ENCODE data around the gene PRR30.

PRR30 gene

DNA sequence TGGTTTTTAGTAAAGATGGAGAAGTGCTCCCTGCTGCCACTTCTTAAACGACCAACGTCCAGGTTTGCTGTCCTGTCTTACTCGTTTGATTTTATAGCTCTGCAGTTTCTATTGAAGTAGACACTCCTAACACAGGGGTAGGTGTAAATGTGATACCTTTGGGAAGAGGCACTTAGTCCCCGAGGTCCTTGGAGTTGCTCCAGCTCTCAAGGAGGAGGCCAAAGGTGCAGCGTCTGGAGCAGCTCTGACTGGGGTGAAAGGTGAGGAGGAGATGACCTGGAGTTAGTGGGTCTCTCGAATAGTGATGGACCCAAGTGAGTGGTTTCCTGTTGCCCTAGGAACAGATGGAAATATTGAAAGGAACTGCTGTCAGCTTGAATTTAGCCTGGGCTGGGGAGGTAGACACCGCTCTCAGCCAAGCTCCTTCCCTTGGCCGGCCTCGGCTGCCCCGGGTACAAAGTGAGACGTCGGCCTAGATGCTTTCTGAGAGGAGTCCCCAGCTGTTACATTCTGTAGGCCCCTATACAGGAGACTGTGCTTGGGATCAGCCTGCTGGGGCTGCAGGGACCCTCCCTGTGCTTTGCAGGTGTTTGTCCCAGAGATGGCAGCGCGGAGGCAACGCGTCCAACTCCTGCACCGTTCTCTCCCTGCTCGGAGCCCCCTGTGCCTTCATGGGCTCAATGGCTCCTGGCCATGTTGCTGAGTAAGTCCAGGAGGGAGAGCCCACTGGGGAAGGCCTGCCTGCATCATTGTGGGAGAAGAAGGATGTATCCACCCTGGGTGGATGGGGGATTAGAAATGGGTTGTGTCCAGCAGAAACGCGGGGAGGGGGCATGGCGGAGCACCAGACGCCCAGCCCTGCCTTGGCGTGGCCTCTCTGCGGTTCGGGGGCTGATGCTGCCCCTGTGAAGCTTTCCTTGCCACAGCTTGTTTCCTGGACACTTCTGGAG is 47.2 kb downstream of the PRR30 start:
- TF ChIP-seq, protein P1, sequence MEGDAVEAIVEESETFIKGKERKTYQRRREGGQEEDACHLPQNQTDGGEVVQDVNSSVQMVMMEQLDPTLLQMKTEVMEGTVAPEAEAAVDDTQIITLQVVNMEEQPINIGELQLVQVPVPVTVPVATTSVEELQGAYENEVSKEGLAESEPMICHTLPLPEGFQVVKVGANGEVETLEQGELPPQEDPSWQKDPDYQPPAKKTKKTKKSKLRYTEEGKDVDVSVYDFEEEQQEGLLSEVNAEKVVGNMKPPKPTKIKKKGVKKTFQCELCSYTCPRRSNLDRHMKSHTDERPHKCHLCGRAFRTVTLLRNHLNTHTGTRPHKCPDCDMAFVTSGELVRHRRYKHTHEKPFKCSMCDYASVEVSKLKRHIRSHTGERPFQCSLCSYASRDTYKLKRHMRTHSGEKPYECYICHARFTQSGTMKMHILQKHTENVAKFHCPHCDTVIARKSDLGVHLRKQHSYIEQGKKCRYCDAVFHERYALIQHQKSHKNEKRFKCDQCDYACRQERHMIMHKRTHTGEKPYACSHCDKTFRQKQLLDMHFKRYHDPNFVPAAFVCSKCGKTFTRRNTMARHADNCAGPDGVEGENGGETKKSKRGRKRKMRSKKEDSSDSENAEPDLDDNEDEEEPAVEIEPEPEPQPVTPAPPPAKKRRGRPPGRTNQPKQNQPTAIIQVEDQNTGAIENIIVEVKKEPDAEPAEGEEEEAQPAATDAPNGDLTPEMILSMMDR (IDR thresholded peaks at IDR 0.05; ENCODE audit: low read depth, low read length): no peak
- DNase-seq (ENCODE audit: low read depth in 2 of 2): no peak
- H3K4me3 ChIP-seq (replicated peaks in 1 of 2; ENCODE audit: low read depth in 2 of 2, low read length in 2 of 2): no peak overlapping the region

DNA sequence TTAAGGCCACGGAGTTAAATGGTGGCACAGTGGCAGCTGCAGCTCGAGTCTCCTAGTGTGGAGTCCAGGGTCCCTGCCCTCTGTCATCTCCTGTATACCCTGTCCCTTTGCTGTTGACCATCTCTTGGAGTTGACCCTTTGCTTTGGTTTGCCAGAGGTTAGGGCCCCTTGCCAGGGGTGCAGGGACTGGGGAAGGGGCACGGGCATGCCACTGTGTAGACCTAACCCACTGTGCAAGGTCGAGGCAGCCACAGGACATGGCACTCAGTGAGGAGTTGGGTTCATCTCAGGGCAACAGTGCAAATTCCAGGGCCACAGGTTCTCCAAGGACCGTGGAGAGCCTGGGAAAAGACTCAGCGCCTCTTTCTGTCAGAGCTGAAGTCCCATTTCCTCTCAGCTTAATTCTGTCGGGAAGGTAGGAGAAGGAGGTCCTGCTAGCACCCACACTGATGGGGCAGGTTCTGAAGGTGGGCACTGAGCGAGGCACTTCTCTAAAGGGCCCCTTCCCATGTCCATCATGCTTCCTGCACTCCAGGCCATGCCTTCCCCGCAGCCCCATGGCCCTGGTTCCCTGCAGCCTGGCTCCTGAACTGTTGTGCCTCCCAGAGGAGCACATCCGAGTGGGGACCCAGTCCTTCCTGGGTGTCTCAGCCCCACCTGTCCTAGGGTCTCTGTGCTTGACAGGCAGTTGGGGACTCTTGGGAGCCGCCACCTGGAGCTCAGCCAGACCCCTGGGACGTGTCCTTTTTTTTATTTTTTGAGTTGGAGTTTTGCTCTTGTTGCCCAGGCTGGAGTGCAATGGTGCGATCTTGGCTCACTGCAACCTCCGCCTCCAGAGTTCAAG is 49.9 kb downstream of the PRR30 start:
- TF ChIP-seq, protein P1 (IDR thresholded peaks at IDR 0.05; ENCODE audit: low read depth, low read length): no peak
- H3K4me3 ChIP-seq (replicated peaks in 1 of 2; ENCODE audit: low read depth in 2 of 2, low read length in 2 of 2): no peak overlapping the region
- no peak for DNase-seq (ENCODE audit: low read depth in 2 of 2)

DNA sequence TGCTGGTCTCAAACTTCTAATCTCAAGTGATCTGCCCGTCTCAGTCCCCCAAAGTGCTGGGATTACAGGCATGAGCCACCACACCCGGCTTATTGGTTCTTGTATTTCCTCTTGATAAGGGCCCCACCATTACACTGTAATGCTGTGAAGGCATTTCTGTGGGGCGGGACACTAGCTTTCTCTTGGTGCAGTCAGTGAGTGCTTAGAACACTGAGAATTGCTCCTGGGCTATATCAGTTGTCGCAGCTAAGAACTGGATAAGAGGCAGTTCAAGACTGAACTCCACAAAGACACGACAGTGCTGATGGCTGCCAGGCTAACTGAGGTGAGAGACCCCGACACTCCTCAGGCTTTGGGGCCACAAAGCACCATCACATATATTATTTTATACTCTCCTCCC is 50.6 kb downstream of the PRR30 start:
- H3K4me3 ChIP-seq (replicated peaks in 1 of 2; ENCODE audit: low read depth in 2 of 2, low read length in 2 of 2): no peak overlapping the region
- TF ChIP-seq, protein P1 (IDR thresholded peaks at IDR 0.05; ENCODE audit: low read depth, low read length): no peak
- DNase-seq (ENCODE audit: low read depth in 2 of 2): no peak

DNA sequence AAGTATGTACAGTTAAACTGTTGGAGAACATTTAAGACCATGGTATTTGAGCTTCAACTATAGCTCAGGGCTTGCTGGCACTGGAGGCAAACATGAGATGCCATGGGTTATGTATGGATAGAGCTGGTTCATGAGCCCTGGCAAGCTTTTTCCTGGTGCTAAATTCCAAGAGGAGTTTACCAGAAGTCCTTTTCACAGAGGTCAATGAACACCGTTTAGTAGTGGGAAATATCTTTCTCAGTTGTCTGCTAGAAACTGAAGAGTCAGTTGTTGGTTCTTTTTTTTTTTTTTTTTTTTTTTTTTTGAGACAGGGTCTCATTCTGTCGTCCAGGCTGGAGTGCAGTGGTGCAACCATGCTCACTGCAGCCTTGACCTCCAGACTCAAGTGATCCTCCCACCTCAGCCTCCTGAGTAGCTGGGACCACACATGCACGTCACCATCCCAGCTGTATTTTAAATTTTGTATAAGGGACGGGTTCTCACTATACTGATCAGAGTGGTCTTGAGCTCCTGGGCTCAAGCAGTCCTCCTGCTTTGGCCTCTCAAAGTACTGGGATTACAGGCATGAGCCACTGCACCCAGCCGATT is 51.3 kb downstream of the PRR30 start:
- H3K4me3 ChIP-seq (replicated peaks in 1 of 2; ENCODE audit: low read depth in 2 of 2, low read length in 2 of 2): no peak overlapping the region
- TF ChIP-seq, protein P1 (IDR thresholded peaks at IDR 0.05; ENCODE audit: low read depth, low read length): no peak
- DNase-seq (ENCODE audit: low read depth in 2 of 2): no peak

Data from cardiac fibroblast (primary cell).